HepG2 (cell line): ENCODE measurements around the gene USP5. TPM values are rescaled to one million over a fixed set of nuclear protein-coding genes. Genes with fewer than 3 reads are reported as not detected.

ENCODE experiments used
- CCAR2 ChIP-seq: fragments of 200-400 bp; formaldehyde crosslinking; optimal IDR thresholded peaks from 2 replicates; pipeline ENCODE3; 2018; ENCODE audit warnings: low read depth, mild to moderate bottlenecking, low read length, moderate library complexity
- GMEB1 ChIP-seq: sonication (generic); formaldehyde crosslinking; IDR thresholded peaks from 2 replicates; pipeline ENCODE4 v1.5.1; 2020; ENCODE audit warnings: missing genetic modification reagents, mild to moderate bottlenecking, borderline replicate concordance
- MED8 ChIP-seq: sonication (generic); formaldehyde crosslinking; IDR thresholded peaks from 2 replicates; pipeline ENCODE4 v1.8.1; 2023; ENCODE audit warnings: mild to moderate bottlenecking, missing genetic modification reagents; ENCODE audit not compliant: insufficient replicate concordance
- MYPOP ChIP-seq: sonication (generic); formaldehyde crosslinking; IDR thresholded peaks from 2 replicates; pipeline ENCODE4 v1.8.1; 2023; ENCODE audit warnings: mild to moderate bottlenecking, moderate library complexity, missing genetic modification reagents
- PLSCR1 ChIP-seq: sonication (generic); formaldehyde crosslinking; IDR thresholded peaks from 2 replicates; pipeline ENCODE4 v1.5.0; 2020; ENCODE audit warnings: missing genetic modification reagents, mild to moderate bottlenecking, borderline replicate concordance
- SRSF4 ChIP-seq: fragments of 200-400 bp; formaldehyde crosslinking; IDR thresholded peaks from one replicate; pipeline ENCODE4 v1.6.1; 2018; ENCODE audit warnings: mild to moderate bottlenecking, low read depth, low read length, moderate library complexity; ENCODE audit not compliant: poor library complexity, severe bottlenecking
- THRA ChIP-seq: sonication (generic); formaldehyde crosslinking; IDR thresholded peaks from 2 replicates; pipeline ENCODE4 v1.4.0; 2020; ENCODE audit warnings: missing genetic modification reagents, borderline replicate concordance
- ZBTB3 ChIP-seq: sonication (generic); formaldehyde crosslinking; IDR thresholded peaks from 2 replicates; pipeline ENCODE4 v1.4.0; 2020; ENCODE audit warnings: low read depth, mild to moderate bottlenecking, moderate library complexity, missing genetic modification reagents, borderline replicate concordance
- ZBTB39 ChIP-seq: sonication (generic); formaldehyde crosslinking; IDR thresholded peaks from 2 replicates; pipeline ENCODE4 v1.5.0; 2020; ENCODE audit warnings: missing genetic modification reagents
- ZBTB42 ChIP-seq: sonication (generic); formaldehyde crosslinking; IDR thresholded peaks from 2 replicates; pipeline ENCODE4 v1.5.0; 2020; ENCODE audit warnings: mild to moderate bottlenecking, missing genetic modification reagents
- ZFYVE20 ChIP-seq: sonication (generic); formaldehyde crosslinking; IDR thresholded peaks from 2 replicates; pipeline ENCODE4 v1.8.0; 2023; ENCODE audit warnings: low read depth, mild to moderate bottlenecking, moderate library complexity, missing genetic modification reagents, borderline replicate concordance
- ZIK1 ChIP-seq: sonication (generic); formaldehyde crosslinking; IDR thresholded peaks from 2 replicates; pipeline ENCODE4 v1.5.0; 2020; ENCODE audit warnings: mild to moderate bottlenecking, low read depth, missing genetic modification reagents, borderline replicate concordance
- ZMAT5 ChIP-seq: sonication (generic); formaldehyde crosslinking; IDR thresholded peaks from 2 replicates; pipeline ENCODE4 v1.5.0; 2020; ENCODE audit warnings: mild to moderate bottlenecking, low read depth, missing genetic modification reagents, borderline replicate concordance
- ZNF512 ChIP-seq: sonication (generic); formaldehyde crosslinking; IDR thresholded peaks from 2 replicates; pipeline ENCODE4 v1.4.0; 2020; ENCODE audit warnings: mild to moderate bottlenecking, missing genetic modification reagents
- ZNF839 ChIP-seq: sonication (generic); formaldehyde crosslinking; IDR thresholded peaks from 2 replicates; pipeline ENCODE4 v1.4.0; 2020; ENCODE audit warnings: missing genetic modification reagents, mild to moderate bottlenecking, borderline replicate concordance
- polyA plus RNA-seq, 8 experiments: library from polyadenylated mRNA; depleted of rRNA in 3 of 8; stranded (reverse) in 7 of 8; unstranded in 1 of 8; fragments of >200 nt; fragmentation: Illumina TruSeq in 4 of 8; extraction: Trizol in 4 of 8; gene quantifications; 2 replicates each; pipeline versions ENCODE4 v1.2.1 to v1.2.3, GENCODE V29; 2011 to 2016; ENCODE audit warnings: low read depth in 4 of 8, missing spikeins in 1 of 8, mixed read lengths in 1 of 8; ENCODE audit not compliant: insufficient read depth in 1 of 8
- total RNA-seq, 5 experiments: library from RNA; depleted of rRNA; stranded (reverse); fragments of >200 nt; fragmentation: Illumina TruSeq; extraction: Trizol; gene quantifications; 2 replicates each; pipeline ENCODE4 v1.2.3, GENCODE V29; 2016; ENCODE audit warnings: low read depth in 1 of 5

The USP5 gene
- total and polyA plus RNA-seq, 2 of the 13 experiments (the other 11 are each of a cell fraction or from before 2014, with no cell fraction given): 39.6 to 56.0 TPM

- TF ChIP-seq MYPOP (CRISPR knock-in tag): 0 out of 2 replicates have a peak, but pooled peaks have one; percentile 26
- TF ChIP-seq GMEB1 (CRISPR knock-in tag): no peak
- no peak for TF ChIP-seq SRSF4
- TF ChIP-seq ZBTB42 (CRISPR knock-in tag): no peak
- TF ChIP-seq ZMAT5: no peak
- TF ChIP-seq MED8 (CRISPR knock-in tag): no peak
- TF ChIP-seq ZIK1: no peak
- TF ChIP-seq ZNF839 (CRISPR knock-in tag): no peak
- no peak for TF ChIP-seq THRA (CRISPR knock-in tag)
- no peak for TF ChIP-seq ZBTB3 (CRISPR knock-in tag)
- no peak for TF ChIP-seq CCAR2
- TF ChIP-seq ZNF512 (CRISPR knock-in tag): no peak
- TF ChIP-seq ZBTB39 (CRISPR knock-in tag): no peak
- TF ChIP-seq PLSCR1 (CRISPR knock-in tag): no peak
- no peak for TF ChIP-seq ZFYVE20 (CRISPR knock-in tag)
Measured at GRCh38 chr12:6899837-6900519, 48.0 kb downstream of the USP5 start (continued).
